Panc1 (cell line): ENCODE results near the gene PHLDA3. TPM values are rescaled to one million over a fixed set of nuclear protein-coding genes. Genes with fewer than 3 reads are reported as not detected.
A peak's percentile ranks its signal among the peaks of the same experiment; 100 is the strongest.

ENCODE experiments used
- ATAC-seq: fragments of 200-7000 bp; cut with Tn5 transposase; 2 replicates; pipeline ENCODE4 v1.9.1; 2020; ENCODE audit warnings: mild to moderate bottlenecking, moderate library complexity
- BruUV-seq: library from RNA; stranded (reverse); fragments of 400-500 nt; replicated peaks from 2 replicates; lab custom pipeline; 2021; lab: Mats Ljungman, UMichigan
- CTCF ChIA-PET: fragments of 300-600 bp; sonication (Branson Sonifier 250); formaldehyde crosslinking; loops from one replicate; lab custom pipeline; 2022; ENCODE audit warnings: antibody characterized with exemption; lab: Charles Lee
- POLR2A ChIA-PET: fragments of 300-600 bp; sonication (Branson Sonifier 250); formaldehyde crosslinking; loops from one replicate; lab custom pipeline; 2022; ENCODE audit warnings: antibody characterized with exemption; lab: Charles Lee
- DNase-seq: peaks from one replicate; pipeline ENCODE4 v3.0.0-alpha.2; 2010; ENCODE audit warnings: low read depth, low spot score
- H3K27ac ChIP-seq: 2 replicates; pipeline ENCODE4 v1.5.1; 2011; ENCODE audit warnings: mild to moderate bottlenecking, low read length, inconsistent platforms
- H3K27me3 ChIP-seq: fragments of 200-500 bp; sonication (Bioruptor generic); 2 replicates; pipeline ENCODE4 v1.6.0; 2014; ENCODE audit warnings: low read length, inconsistent platforms; ENCODE audit not compliant: control insufficient read depth, insufficient read depth
- H3K36me3 ChIP-seq: fragments of 200-500 bp; sonication (Bioruptor generic); 2 replicates; pipeline ENCODE4 v1.5.1; 2014; ENCODE audit warnings: inconsistent platforms, mild to moderate bottlenecking, low read length, moderate library complexity; ENCODE audit not compliant: control insufficient read depth, insufficient read depth
- H3K4me1 ChIP-seq: 2 replicates; pipeline ENCODE4 v1.5.1; 2011; ENCODE audit warnings: inconsistent platforms, mild to moderate bottlenecking, low read length, moderate library complexity; ENCODE audit not compliant: control insufficient read depth, insufficient read depth
- H3K4me3 ChIP-seq, 2 experiments: 2 replicates each; pipeline ENCODE4 v1.5.1; 2011 to 2012; ENCODE audit warnings: low read depth in 2 of 2, low read length in 2 of 2, mild to moderate bottlenecking in 2 of 2, inconsistent platforms in 1 of 2, moderate library complexity in 1 of 2
- H3K9me3 ChIP-seq: fragments of 200-500 bp; sonication (Bioruptor generic); 2 replicates; pipeline ENCODE4 v1.5.1; 2014; ENCODE audit warnings: low read depth, mild to moderate bottlenecking, inconsistent platforms, low read length, moderate library complexity; ENCODE audit not compliant: control insufficient read depth, insufficient read depth
- POLR2AphosphoS5 ChIP-seq: IDR thresholded peaks from 2 replicates; pipeline ENCODE4 v1.6.1; 2012; ENCODE audit warnings: mild to moderate bottlenecking, low read depth, low read length, moderate library complexity
- SIN3A ChIP-seq: IDR thresholded peaks from 2 replicates; pipeline ENCODE4 v1.6.1; 2012; ENCODE audit warnings: low read depth, mild to moderate bottlenecking, low read length, moderate library complexity, borderline replicate concordance; ENCODE audit not compliant: insufficient read depth
- TCF7L2 ChIP-seq: IDR thresholded peaks from 2 replicates; pipeline ENCODE4 v1.6.1; 2011; ENCODE audit warnings: mild to moderate bottlenecking, low read depth, low read length, inconsistent platforms
- in situ Hi-C: cut with HindIII; loops from 2 replicates; pipeline ENCODE4 v1.10.0; 2016; ENCODE audit warnings: low sequenced_read_pairs, low pct_unique_long_range_greater_than_20kb
- intact Hi-C: fragments of 100-400 bp; cut with micrococcal nuclease; formaldehyde crosslinking; loops from one replicate; pipeline ENCODE4 v1.10.0; 2022; ENCODE audit not compliant: unreplicated experiment
- total RNA-seq: library from RNA; stranded (reverse); gene quantifications from one replicate; pipeline ENCODE4 v1.2.1, GENCODE V29; 2021; ENCODE audit not compliant: unreplicated experiment
- TF ChIP-seq, protein P1 (sequence below): fragments of 450-650 bp; IDR thresholded peaks from 2 replicates; pipeline ENCODE4 v1.5.1; 2017; ENCODE audit warnings: mild to moderate bottlenecking
- TF ChIP-seq, protein P2 (sequence below), 2 experiments: IDR thresholded peaks; 2 replicates each; pipeline ENCODE4 v1.6.1; 2011 to 2012; ENCODE audit warnings: low read depth in 2 of 2, control low read depth in 1 of 2, low read length in 1 of 2, mild to moderate bottlenecking in 1 of 2, moderate library complexity in 1 of 2; ENCODE audit not compliant: insufficient read depth in 1 of 2

PHLDA3 gene
- total RNA-seq, 1 experiment from 2014 or later, result 12.3 TPM

- Histone ChIP-seq H3K27me3 (no peaks in the 10 kb centered on the region), H3K4me3 (no peak overlapping the region), H3K27ac (no peak overlapping the region), H3K36me3 (no peaks in the 10 kb centered on the region), H3K4me1 (peaks cover 6% of the 10 kb centered on the region), H3K9me3 (no peaks in the 10 kb centered on the region)
- ChIA-PET CTCF (interaction anchor here (0.6 to 2.8 kb wide), 16 partner anchors 9 to 1405 kb away, joined by 3 to 25 read pairs (median 4); no protein-coding TSS in a partner anchor), POLR2A (no interaction called here)
- ATAC-seq (peak; percentile 98), DNase-seq (no peak)
- BruUV-seq, result no TSS peak
- TF ChIP-seq, protein P1, sequence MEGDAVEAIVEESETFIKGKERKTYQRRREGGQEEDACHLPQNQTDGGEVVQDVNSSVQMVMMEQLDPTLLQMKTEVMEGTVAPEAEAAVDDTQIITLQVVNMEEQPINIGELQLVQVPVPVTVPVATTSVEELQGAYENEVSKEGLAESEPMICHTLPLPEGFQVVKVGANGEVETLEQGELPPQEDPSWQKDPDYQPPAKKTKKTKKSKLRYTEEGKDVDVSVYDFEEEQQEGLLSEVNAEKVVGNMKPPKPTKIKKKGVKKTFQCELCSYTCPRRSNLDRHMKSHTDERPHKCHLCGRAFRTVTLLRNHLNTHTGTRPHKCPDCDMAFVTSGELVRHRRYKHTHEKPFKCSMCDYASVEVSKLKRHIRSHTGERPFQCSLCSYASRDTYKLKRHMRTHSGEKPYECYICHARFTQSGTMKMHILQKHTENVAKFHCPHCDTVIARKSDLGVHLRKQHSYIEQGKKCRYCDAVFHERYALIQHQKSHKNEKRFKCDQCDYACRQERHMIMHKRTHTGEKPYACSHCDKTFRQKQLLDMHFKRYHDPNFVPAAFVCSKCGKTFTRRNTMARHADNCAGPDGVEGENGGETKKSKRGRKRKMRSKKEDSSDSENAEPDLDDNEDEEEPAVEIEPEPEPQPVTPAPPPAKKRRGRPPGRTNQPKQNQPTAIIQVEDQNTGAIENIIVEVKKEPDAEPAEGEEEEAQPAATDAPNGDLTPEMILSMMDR, result peak; percentile 95
- TF ChIP-seq SIN3A, result no peak
- in situ Hi-C loops (no loop called here), intact Hi-C loops (loop anchor here (1.0 kb wide), 1 partner anchor 64 kb away; no protein-coding TSS in a partner anchor)
Observed at GRCh38 chr1:201447903-201448871, 20.8 kb downstream of the PHLDA3 start.

GRCh38 chr1:201445310-201445709 is 23.7 kb downstream of the PHLDA3 start:
- ATAC-seq (no peak), DNase-seq (no peak)
- in situ Hi-C loops, result no loop called here
- Histone ChIP-seq H3K4me3 (no peak overlapping the region), H3K9me3 (no peaks in the 10 kb centered on the region), H3K27me3 (no peaks in the 10 kb centered on the region), H3K36me3 (no peaks in the 10 kb centered on the region), H3K4me1 (peaks cover under 1% of the 10 kb centered on the region), H3K27ac (no peak overlapping the region)
- ChIA-PET CTCF (interaction anchor here (1.3 kb wide), 1 partner anchor 10 kb away, joined by 4 read pairs; no protein-coding TSS in a partner anchor), POLR2A (no interaction called here)
- intact Hi-C loops, result no loop called here
- no TSS peak for BruUV-seq
- TF ChIP-seq, protein P1, result no peak
- TF ChIP-seq, protein P2, sequence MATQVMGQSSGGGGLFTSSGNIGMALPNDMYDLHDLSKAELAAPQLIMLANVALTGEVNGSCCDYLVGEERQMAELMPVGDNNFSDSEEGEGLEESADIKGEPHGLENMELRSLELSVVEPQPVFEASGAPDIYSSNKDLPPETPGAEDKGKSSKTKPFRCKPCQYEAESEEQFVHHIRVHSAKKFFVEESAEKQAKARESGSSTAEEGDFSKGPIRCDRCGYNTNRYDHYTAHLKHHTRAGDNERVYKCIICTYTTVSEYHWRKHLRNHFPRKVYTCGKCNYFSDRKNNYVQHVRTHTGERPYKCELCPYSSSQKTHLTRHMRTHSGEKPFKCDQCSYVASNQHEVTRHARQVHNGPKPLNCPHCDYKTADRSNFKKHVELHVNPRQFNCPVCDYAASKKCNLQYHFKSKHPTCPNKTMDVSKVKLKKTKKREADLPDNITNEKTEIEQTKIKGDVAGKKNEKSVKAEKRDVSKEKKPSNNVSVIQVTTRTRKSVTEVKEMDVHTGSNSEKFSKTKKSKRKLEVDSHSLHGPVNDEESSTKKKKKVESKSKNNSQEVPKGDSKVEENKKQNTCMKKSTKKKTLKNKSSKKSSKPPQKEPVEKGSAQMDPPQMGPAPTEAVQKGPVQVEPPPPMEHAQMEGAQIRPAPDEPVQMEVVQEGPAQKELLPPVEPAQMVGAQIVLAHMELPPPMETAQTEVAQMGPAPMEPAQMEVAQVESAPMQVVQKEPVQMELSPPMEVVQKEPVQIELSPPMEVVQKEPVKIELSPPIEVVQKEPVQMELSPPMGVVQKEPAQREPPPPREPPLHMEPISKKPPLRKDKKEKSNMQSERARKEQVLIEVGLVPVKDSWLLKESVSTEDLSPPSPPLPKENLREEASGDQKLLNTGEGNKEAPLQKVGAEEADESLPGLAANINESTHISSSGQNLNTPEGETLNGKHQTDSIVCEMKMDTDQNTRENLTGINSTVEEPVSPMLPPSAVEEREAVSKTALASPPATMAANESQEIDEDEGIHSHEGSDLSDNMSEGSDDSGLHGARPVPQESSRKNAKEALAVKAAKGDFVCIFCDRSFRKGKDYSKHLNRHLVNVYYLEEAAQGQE (IDR thresholded peaks at IDR 0.05; ENCODE audit: insufficient read depth in 1 of 2, low read depth in 2 of 2, low read length in 1 of 2), result no peak
- TF ChIP-seq TCF7L2, result no peak
- no peak for TF ChIP-seq SIN3A
- no peak for TF ChIP-seq POLR2AphosphoS5
